Smooth muscle cell (in vitro differentiated cells): ENCODE results near the gene DIAPH1. TPM values are rescaled to one million over a fixed set of nuclear protein-coding genes. Genes with fewer than 3 reads are reported as not detected.

Source experiments
- DNase-seq: peaks from one replicate; lab custom pipeline; 2025; ENCODE audit not compliant: unreplicated experiment; lab: John Stamatoyannopoulos, UW
- H2AFZ ChIP-seq: fragments of 200-600 bp; sonication (generic); 2 replicates; pipeline ENCODE4 v1.6.0; 2016; ENCODE audit warnings: antibody characterized with exemption, low read depth, mild to moderate bottlenecking
- H3F3A ChIP-seq: fragments of 200-600 bp; sonication (generic); 2 replicates; pipeline ENCODE4 v1.6.0; 2017; ENCODE audit warnings: antibody characterized with exemption, low read depth
- H3K27ac ChIP-seq: fragments of 200-600 bp; sonication (generic); 2 replicates; pipeline ENCODE4 v1.5.1; 2016; ENCODE audit warnings: low read depth, mild to moderate bottlenecking
- H3K27me3 ChIP-seq: fragments of 200-600 bp; sonication (generic); 2 replicates; pipeline ENCODE4 v1.6.1; 2016; ENCODE audit warnings: low read depth, mild to moderate bottlenecking
- H3K36me3 ChIP-seq: fragments of 200-600 bp; sonication (generic); 2 replicates; pipeline ENCODE4 v1.5.1; 2016; ENCODE audit warnings: low read depth
- H3K4me1 ChIP-seq: fragments of 200-600 bp; sonication (generic); 2 replicates; pipeline ENCODE4 v1.5.1; 2016; ENCODE audit warnings: low read depth
- H3K4me2 ChIP-seq: fragments of 200-600 bp; sonication (generic); 2 replicates; pipeline ENCODE4 v1.6.0; 2016; ENCODE audit warnings: mild to moderate bottlenecking
- H3K4me3 ChIP-seq: fragments of 200-600 bp; sonication (generic); 2 replicates; pipeline ENCODE4 v1.5.1; 2016; ENCODE audit warnings: mild to moderate bottlenecking
- H3K79me2 ChIP-seq: fragments of 200-600 bp; sonication (generic); 2 replicates; pipeline ENCODE4 v1.6.0; 2016; ENCODE audit warnings: low read depth, mild to moderate bottlenecking
- H3K9ac ChIP-seq: fragments of 200-600 bp; sonication (generic); 2 replicates; pipeline ENCODE4 v1.6.0; 2016; ENCODE audit warnings: low read depth
- H3K9me3 ChIP-seq: fragments of 200-600 bp; sonication (generic); replicated peaks from 2 replicates; pipeline ENCODE4 v1.5.1; 2016; ENCODE audit warnings: low read depth
- H4K20me1 ChIP-seq: fragments of 200-600 bp; sonication (generic); 2 replicates; pipeline ENCODE4 v1.6.0; 2016; ENCODE audit warnings: low read depth
- CTCF ChIP-seq: fragments of 200-600 bp; sonication (generic); IDR thresholded peaks from 2 replicates; pipeline ENCODE4 v1.5.1; 2017; ENCODE audit warnings: borderline replicate concordance, mild to moderate bottlenecking, antibody characterized with exemption; ENCODE audit not compliant: insufficient read depth, poor library complexity, severe bottlenecking
- WGBS: methylation state at CpG from one replicate; pipeline ENCODE4 v1.1.7; 2016; ENCODE audit warnings: low lambda C conversion rate; 5-methylcytosine and 5-hydroxymethylcytosine counted together
- polyA plus RNA-seq: library from polyadenylated mRNA; unstranded; fragments of >200 nt; fragmentation: Nextera tagmentation; extraction: Ambion mirVana; gene quantifications from 2 replicates; pipeline ENCODE4 v1.2.1, GENCODE V29; 2016
- total RNA-seq: library from RNA; depleted of rRNA; stranded (reverse); fragments of >200 nt; gene quantifications from 2 replicates; pipeline ENCODE4 v1.2.3, GENCODE V29; 2014

Gene DIAPH1
- total and polyA plus RNA-seq, 2 experiments from 2014 or later: 15.4 to 26.7 TPM

DNA sequence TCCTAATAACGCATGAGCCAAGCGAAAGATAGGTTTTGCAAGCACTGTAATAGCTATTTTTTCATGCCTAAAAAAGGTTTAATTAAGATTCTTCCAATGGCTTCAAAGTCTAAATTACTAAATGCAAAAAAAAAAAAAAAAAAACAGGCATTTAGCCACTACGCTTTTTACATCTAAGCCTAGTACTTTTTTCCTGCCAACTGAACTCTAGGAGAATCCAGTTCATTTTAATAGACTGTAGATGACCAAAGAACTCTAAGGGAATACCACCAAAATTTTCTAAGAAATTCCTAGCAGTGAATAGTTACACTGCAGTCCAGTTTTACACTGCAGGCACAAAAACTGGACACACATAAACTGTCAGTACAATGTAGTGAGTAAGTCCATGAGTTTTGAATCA lies 9.8 kb downstream of the DIAPH1 start:
- DNase-seq: no peak
- Histone ChIP-seq H3K4me3 (no peak overlapping the region), H2AFZ (no peak overlapping the region), H3K4me1 (peaks cover 9% of the 10 kb centered on the region), H3F3A (no peaks in the 10 kb centered on the region), H3K27ac (no peak overlapping the region), H4K20me1 (peaks cover 29% of the 10 kb centered on the region), H3K9ac (no peak overlapping the region), H3K27me3 (no peaks in the 10 kb centered on the region), H3K79me2 (peaks cover 80% of the 10 kb centered on the region), H3K36me3 (no peaks in the 10 kb centered on the region), H3K4me2 (no peak overlapping the region), H3K9me3 (no peaks in the 10 kb centered on the region)
- TF ChIP-seq CTCF: no peak
- 96% methylated on average over 3 of the region's 3 CpGs for WGBS

GRCh38 chr5:141608557-141608956 lies 10.2 kb downstream of the DIAPH1 start:
- Histone ChIP-seq H3K4me3 (no peak overlapping the region), H3K4me1 (peaks cover 5% of the 10 kb centered on the region), H3K36me3 (no peaks in the 10 kb centered on the region), H2AFZ (no peak overlapping the region), H4K20me1 (peaks cover 29% of the 10 kb centered on the region), H3K27me3 (no peaks in the 10 kb centered on the region), H3K9me3 (no peaks in the 10 kb centered on the region), H3F3A (no peaks in the 10 kb centered on the region), H3K79me2 (peaks cover 80% of the 10 kb centered on the region), H3K4me2 (no peak overlapping the region), H3K27ac (no peak overlapping the region), H3K9ac (no peak overlapping the region)
- 97% methylated on average over 1 of the region's 1 CpG for WGBS
- TF ChIP-seq CTCF: no peak
- DNase-seq: no peak

DNA sequence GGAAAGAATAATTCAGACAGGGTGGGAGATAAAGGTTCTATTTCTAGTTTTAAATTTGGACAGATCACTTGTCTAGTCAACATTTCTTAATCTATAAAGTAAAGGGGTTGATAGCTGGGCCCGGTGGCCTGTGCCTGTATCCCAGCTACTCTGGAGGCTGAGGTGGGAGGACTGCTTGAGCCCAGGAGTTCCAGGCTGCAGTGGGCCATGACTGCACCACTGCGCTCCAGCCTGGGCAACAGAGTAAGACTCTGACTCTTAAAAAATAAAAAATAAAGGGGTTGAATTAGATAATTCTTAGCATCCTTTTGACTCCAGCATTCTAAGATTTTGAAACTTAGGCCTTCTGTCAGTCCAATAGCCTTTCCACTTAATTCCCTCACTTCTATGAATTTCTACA lies 10.8 kb downstream of the DIAPH1 start:
- no peaks in the 10 kb centered on the region for H3K27me3 ChIP-seq
- H4K20me1 ChIP-seq: peaks cover 24% of the 10 kb centered on the region
- H3K9me3 ChIP-seq: no peaks in the 10 kb centered on the region
- no peak overlapping the region for H3K4me2 ChIP-seq
- no peak overlapping the region for H3K9ac ChIP-seq
- no peak overlapping the region for H2AFZ ChIP-seq
- H3K36me3 ChIP-seq: no peaks in the 10 kb centered on the region
- DNase-seq: no peak
- no peak for TF ChIP-seq CTCF
- peaks cover 80% of the 10 kb centered on the region for H3K79me2 ChIP-seq
- H3K27ac ChIP-seq: no peak overlapping the region
- no peak overlapping the region for H3K4me3 ChIP-seq
- H3K4me1 ChIP-seq: no peaks in the 10 kb centered on the region
- H3F3A ChIP-seq: no peaks in the 10 kb centered on the region
- 83% methylated on average over 2 of the region's 2 CpGs for WGBS

- peaks cover 21% of the 10 kb centered on the region for H4K20me1 ChIP-seq
- no peaks in the 10 kb centered on the region for H3K4me1 ChIP-seq
- no peak overlapping the region for H3K4me3 ChIP-seq
- TF ChIP-seq CTCF: no peak
- H3K36me3 ChIP-seq: no peaks in the 10 kb centered on the region
- no peaks in the 10 kb centered on the region for H3K9me3 ChIP-seq
- peaks cover 80% of the 10 kb centered on the region for H3K79me2 ChIP-seq
- H3K27ac ChIP-seq: peak overlapping the region; percentile 81
- no peak for DNase-seq
- no peaks in the 10 kb centered on the region for H3K27me3 ChIP-seq
- H2AFZ ChIP-seq: no peak overlapping the region
- WGBS: 91% methylated on average over 6 of the region's 6 CpGs
- no peak overlapping the region for H3K4me2 ChIP-seq
- H3K9ac ChIP-seq: peak overlapping the region; percentile 51
- H3F3A ChIP-seq: no peaks in the 10 kb centered on the region
Observed at GRCh38 chr5:141605523-141606277, 13.1 kb downstream of the DIAPH1 start.
